ENCODE measurements around the gene KCNH4.
"Not testable (repeated sequence)": the region's sequence is repeated elsewhere in the genome, so short reads cannot be mapped to it uniquely, and the experiment has no call there.

The KCNH4 gene

DNA sequence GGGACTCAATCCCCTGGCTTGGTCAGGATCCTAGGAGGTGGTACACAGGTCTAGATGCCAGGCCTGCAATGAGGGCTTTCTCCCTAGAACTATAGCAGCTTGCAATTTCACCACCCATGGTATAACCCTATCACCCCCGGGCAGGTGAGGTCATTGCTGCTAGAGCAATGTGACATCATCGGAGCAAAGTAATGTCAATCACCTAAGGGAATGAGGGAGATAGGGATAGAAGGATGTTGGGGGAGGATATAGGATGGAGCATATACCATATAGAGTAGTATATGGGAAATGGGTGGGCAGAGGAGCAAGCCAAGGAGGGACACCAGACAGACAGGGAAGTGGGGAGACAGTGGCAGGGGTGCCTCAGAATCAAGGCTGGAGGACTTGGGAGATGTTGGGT lies 3.3 kb downstream of the KCNH4 start:
- DNase-seq: no peak

DNA sequence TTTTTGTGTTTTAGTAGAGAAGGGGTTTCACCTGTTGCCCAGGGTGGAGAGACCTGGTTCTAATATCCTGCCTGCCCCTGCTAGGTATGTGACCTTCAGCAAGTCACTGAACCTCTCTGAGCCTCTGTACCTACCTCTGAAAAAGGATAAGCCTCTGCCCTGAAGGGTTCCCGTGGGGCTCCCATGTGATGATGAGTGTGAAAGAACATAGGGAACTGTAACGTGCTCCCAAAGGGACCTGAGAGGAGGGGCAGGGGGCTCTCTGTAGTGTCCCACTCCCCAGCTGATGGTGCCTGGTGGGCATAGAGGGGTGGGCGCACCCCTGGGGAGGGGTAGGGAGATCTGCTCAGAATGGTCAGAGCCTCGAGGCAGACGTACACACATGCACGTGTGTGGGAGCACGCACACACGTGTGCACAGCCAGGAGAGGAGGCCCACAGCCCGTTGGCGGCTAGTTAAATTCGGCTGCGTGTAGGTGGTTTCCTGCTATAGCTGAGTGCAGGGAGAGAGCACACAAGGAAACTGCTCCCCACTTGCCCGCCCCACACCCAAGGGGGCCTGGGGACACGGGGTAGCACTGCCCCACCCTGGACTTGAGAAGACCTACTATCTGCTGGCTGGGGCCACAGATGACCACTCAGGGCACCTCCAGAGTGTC lies 6.7 kb downstream of the KCNH4 start:
- no peak for DNase-seq

DNA sequence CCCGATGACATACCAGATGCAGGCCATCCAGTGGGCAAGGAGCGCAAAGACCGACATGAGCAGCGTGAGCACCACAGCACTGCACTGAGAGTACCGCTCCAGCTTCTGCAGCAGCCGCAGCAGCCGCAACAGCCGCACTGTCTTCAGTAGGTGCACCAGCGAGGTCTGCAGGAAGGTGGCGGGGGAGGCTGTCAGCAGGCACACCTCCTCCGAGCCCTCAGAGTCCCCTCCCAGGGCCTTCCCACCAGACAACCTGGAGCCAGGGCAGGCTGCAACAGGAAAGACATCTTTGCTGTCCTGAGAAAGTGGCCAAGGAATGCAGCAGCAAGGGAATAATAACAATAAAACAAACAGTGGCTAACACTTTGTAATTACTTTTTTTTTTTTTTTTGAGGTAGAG lies 9.1 kb downstream of the KCNH4 start:
- DNase-seq: no peak

DNA sequence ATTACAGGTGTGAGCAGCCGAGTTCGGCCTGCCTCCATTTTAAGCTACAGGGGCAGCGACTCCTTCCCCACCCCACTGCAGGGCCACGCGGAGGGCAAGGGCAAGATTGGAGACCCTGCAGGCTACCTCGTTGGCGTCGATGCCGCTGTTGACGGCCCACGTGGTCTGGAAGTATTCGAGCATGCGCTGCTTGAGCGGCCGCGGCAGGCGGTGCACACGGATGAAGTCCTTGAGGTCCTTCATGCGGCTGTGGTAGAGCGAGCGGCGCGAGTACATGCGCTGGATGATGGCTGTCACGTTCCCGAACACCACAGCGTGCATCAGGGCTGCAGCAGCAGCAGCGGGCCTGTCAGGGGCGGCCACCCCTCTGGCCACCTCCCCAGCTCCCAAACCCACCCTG lies 11.6 kb downstream of the KCNH4 start:
- no peak for DNase-seq

- no peak for DNase-seq
These were observed 13.1 kb downstream of the KCNH4 start for GRCh38 chr17:42167807-42168206.

- no peak for DNase-seq
These were observed 14.7 kb downstream of the KCNH4 start for GRCh38 chr17:42166196-42166763.

DNA sequence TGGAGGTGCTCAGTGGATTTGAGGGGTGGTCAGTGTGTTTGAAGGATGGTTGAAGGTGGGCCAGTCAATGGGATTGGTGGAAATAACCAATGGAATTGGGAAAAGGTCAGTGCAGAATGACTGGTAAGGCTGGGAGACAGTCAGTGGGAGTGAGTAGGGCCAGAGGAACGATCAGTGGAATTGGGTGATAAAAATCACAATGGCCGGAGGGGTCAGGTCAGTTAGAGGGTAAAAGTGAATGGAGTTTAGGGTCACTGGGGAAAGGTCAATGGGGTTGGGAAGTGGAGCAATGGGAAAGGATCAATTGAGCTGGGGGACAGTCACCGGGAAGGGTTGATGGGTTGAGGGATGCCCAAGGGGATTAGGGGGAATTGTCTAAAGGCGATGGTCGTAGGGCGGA lies 15.2 kb downstream of the KCNH4 start:
- DNase-seq: no peak

- DNase-seq: no peak
These were observed 17.1 kb downstream of the KCNH4 start for GRCh38 chr17:42163696-42164407.

DNA sequence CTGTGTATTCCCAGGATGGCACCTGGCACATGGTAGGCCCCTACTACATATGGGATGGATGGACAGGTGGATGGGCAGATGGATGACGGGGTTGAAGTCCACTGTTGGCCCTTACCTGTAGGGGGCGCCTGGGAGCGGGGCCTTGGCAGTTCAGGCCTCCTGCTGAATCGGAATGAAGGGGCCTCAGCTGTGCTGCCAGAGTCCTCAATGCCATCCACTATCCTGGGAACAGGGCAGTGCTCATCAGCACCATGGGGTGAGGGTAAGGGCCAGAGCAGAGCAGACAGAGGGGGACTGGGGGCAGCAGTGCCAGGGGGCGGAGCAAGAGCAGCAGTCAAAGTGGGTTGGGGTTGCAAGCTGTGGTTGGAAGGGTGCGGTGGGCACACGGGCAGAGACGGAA lies 17.8 kb downstream of the KCNH4 start:
- no peak for DNase-seq

DNA sequence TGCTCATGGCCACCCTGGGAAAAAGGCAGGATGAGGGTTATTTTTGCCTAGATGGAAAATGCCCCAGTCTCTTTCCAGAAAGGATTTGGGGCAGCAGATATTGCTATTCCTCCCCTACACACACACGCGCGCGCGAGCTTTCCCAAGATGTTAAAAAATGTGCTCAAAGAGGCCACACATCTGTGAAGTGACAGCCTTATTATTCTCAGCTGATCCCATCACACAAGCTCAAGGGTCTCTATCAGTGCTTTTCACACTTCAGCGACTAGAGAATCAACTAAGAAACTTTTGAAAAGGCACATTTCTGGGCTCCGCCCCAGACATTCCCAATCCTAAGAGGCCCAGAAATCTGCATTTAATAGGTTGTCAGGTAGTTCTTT lies 20.4 kb downstream of the KCNH4 start:
- DNase-seq: no peak

GRCh38 chr17:42159796-42160530 lies 21.0 kb downstream of the KCNH4 start:
- no peak for DNase-seq

DNA sequence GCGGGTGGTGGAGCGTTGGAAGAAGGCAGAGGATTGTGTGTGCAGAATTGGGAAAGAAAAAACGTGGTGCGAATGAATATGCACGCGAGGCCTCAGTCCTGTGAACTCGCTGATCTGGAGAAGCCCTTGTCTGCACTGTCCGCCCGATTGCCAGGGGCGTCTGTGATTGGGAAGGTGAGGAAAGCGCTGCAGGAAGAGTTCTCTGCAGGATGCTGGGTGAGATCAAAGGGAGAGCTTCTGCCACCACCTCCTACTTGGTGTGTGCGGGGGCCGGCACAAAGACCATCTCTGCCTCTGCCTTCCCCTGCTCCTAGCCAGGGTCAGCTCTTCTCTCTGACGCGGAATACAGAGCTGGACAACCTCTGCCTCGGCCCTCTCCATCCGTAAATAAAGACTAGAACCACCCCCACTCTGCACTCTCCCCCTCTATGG lies 25.3 kb downstream of the KCNH4 start:
- no peak for DNase-seq

- DNase-seq: no peak
These were observed 26.8 kb downstream of the KCNH4 start for GRCh38 chr17:42153919-42154742.

DNA sequence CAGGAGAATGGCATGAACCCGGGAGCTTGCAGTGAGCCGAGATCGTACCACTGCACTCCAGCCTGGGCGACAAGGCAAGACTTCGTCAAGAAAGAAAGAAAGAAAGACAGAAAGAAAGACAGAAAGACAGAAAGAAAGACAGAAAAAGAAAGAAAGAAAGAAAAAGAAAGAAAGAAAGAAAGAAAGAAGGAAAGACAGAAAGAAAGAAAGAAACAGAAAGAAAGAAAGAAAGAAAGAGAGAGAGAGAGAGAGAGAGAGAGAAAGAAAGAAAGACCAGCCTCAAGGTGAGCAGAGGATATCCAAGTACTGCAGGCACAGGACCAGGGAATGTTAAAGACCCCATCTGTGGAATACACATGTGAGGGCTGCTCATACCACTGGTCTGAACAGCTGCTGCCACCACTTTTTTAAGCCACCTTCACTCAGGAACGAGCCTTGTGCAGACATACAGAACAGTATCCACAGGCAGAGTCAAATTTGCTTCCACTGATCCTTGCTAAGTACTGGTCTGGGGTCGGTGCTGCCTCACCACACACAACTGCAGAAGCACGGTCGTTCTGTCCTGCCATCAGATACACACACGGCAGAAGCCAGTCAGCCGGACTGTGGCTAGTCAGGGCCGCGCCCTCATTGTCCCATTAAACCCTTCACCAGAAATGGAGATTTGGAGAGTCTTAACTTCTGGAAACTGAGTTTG lies 33.9 kb downstream of the KCNH4 start:
- DNase-seq: no peak

- DNase-seq: not testable (repeated sequence)
These were observed 37.8 kb downstream of the KCNH4 start for GRCh38 chr17:42143138-42143537.

DNA sequence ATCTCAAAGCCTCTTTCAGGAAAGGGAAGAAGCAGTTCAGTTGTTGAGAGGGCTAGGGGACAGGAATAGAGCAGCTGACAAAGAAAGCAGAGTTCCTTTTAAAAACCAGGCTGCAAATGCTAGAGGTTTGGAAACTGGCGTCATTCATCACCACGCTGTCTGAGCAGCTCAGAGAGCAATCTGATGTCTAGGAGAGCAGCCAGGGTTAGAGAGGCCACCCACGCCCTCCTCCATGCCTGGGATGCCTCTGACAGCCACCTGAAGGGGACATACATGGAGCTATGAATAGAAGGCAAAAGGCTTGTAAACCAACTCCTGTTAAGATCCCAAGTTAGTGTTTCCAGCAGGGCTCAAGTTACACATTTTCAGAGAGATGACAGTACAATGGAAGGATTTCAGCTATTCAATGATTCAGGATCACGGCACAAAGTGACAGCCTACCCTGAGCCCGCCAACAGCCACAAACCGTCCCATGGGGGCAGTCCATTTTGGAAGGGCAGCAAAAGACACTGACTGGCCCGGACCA lies 38.5 kb downstream of the KCNH4 start:
- DNase-seq: no peak

DNA sequence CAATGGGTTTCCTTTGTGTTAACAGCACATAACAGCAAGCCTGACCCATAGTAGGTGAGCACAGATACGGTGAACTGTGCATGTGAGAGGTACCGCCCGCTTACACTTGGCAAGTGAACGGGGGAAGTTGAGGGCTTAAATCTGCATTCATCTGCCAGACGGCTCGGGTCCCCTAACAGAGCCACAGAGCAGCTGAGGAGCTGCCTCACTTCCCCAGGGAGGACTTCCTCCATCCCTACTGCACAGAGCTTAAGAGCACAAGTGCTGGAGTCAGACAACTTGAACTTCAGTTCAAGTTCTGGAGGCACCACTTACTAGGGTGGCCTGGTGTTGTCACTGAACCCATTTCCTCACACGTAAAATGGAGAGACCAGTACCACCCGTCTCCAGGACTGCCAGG lies 39.6 kb downstream of the KCNH4 start:
- DNase-seq: no peak

- DNase-seq: not testable (repeated sequence)
These were observed 40.3 kb downstream of the KCNH4 start for GRCh38 chr17:42140690-42141089.

DNA sequence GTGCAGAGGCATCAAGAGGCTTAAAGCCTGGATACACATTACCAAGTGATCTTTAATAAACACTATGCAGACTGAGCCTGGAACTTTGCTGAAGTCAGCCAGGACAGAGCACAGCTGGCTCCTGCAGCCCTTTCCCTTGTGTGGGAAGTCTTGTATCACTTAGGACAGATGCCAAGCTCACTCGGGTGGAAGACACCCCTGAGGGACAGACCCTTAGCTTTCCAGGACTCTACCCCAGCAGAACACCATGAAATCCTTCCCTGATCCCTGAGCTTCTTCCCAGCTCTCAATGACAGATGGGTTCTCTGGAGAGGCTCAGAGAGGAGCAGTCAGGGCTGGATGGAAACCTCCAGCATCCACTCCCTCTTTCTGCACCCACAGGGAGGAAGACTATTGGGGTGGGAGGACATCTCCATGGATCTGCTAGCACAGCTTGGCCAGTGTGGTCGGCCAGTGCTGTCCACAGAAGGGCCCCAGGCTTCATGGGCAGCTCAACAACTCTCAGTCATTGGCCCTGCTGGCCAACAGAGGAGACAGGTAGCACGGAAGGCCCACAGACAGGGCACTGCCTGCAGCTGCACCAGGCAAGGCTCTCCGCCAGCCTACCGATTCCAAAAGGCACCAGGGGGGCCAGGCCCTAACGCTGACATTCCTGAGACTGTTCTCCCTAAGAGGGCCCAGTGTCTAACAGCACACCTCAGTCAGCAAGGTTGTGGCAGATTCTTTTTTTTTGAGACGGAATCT lies 42.0 kb downstream of the KCNH4 start:
- no peak for DNase-seq

DNA sequence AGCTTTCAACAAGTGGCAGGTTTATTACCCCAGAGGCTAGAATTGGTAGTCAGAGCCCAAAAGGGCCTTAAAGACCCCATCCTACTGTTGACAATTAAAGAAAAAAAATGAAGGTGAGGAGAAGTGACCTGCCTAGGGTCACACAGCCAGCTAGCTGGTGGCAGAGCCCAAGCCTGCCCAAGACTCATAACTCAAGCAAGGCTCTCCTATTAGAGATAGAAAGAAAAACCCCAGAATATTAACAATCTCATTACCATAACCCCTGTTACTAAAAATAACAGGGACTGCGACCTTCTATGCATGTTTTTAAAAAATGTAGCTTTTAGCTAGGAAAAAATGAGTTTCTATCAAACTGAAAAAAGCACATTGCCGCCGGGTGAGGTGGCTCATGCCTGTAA lies 44.3 kb downstream of the KCNH4 start:
- no peak for DNase-seq
